Measurements from ENCODE around the gene ADAM12.

DNA sequence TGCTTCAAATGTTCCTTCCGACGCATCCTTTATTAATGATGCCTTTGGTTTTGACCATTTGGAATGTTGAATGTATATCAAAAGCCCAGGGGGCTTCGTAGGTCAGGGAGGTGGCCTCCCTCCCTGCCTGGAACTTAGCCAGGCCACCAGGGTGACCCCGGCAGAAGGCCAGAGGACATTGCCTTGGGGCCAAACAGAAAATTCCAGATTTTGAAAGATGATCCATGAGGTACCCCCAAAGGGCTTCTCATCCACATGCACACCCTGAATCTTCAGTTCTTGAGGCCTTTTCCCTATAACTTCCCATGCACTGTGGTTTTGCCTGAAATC lies 171.7 kb downstream of the ADAM12 start:
- TF ChIP-seq POLR2AphosphoS5 (IDR thresholded peaks at IDR 0.05): no peak
- no peak for TF ChIP-seq EP300 (IDR thresholded peaks at IDR 0.05)

All from suprapubic skin (tissue), 4 donors.